ENCODE data around the gene SYCE3. TPM values are rescaled to one million over a fixed set of nuclear protein-coding genes. Genes with fewer than 3 reads are reported as not detected.
"Not testable (repeated sequence)": the region's sequence is repeated elsewhere in the genome, so short reads cannot be mapped to it uniquely, and the experiment has no call there.

SYCE3 gene
- total RNA-seq, 1 donor from 2014 or later = not detected

DNA sequence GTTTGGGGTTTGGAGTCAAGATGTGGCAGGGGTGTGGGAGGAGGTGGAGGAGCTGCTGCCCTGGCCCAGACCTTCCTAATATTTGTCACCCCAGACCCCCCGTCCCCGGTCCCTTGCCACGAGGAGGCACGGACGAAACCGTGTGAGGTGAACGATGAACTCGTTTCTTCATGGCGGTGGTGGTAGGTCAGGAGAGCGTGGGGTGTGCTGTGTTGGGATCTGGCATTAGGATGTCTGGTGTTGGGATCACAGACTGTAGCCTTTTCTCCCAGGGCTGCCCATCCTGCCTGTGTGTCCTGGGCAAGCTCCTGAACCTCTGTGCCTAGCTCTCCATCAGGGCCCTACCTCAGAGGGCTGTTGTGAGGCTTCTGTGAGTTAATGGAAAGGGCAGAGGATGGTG is 46.3 kb upstream of the SYCE3 start:
- H3K27me3 ChIP-seq = peaks cover 32% of the 10 kb centered on the region
- no peak overlapping the region for H2AFZ ChIP-seq (replicated peaks)

GRCh38 chr22:50608058-50608840 is 45.5 kb upstream of the SYCE3 start:
- not testable (repeated sequence) for H3K4me2 ChIP-seq; H3K36me3 ChIP-seq; H3K27ac ChIP-seq; H3K4me1 ChIP-seq; H3K4me3 Mint-ChIP-seq; H3K27me3 Mint-ChIP-seq (ENCODE audit: insufficient read depth, low read depth); H3K9ac ChIP-seq; H3K4me1 Mint-ChIP-seq; DNase-seq (ENCODE audit: low spot score); H3K27ac Mint-ChIP-seq; H3K4me3 ChIP-seq; H3K9me3 Mint-ChIP-seq; H3K79me2 ChIP-seq (ENCODE audit: low read depth); H4K20me1 ChIP-seq (ENCODE audit: low read depth); H3F3A ChIP-seq (ENCODE audit: low read depth); H3K9me3 ChIP-seq (ENCODE audit: low read depth); H3K36me3 Mint-ChIP-seq; H2AFZ ChIP-seq (replicated peaks)
- peaks cover 32% of the 10 kb centered on the region for H3K27me3 ChIP-seq

More for the DNA sequence above, 46.3 kb upstream of the SYCE3 start:
- no peaks in the 10 kb centered on the region for H3K79me2 ChIP-seq (ENCODE audit: low read depth)
- no peak overlapping the region for H3K9ac ChIP-seq
- H3K4me3 ChIP-seq = no peak overlapping the region
- no peaks in the 10 kb centered on the region for H3K9me3 ChIP-seq (ENCODE audit: low read depth)
- DNase-seq (ENCODE audit: low spot score) = no peak
- H4K20me1 ChIP-seq (ENCODE audit: low read depth) = no peaks in the 10 kb centered on the region
- no peaks in the 10 kb centered on the region for H3K9me3 Mint-ChIP-seq
- peaks cover 1% of the 10 kb centered on the region for H3K36me3 Mint-ChIP-seq
- H3K27me3 Mint-ChIP-seq (ENCODE audit: insufficient read depth, low read depth) = peaks cover 2% of the 10 kb centered on the region
- no peak overlapping the region for H3K4me3 Mint-ChIP-seq
- peaks cover 3% of the 10 kb centered on the region for H3K4me1 Mint-ChIP-seq
- H3K4me2 ChIP-seq = no peak overlapping the region
- no peaks in the 10 kb centered on the region for H3K4me1 ChIP-seq
- H3F3A ChIP-seq (ENCODE audit: low read depth) = peaks cover 8% of the 10 kb centered on the region
- H3K27ac ChIP-seq = no peak overlapping the region
- TF ChIP-seq EZH2 (IDR thresholded peaks at IDR 0.05) (no peak), CTCF (IDR thresholded peaks at IDR 0.05) (no peak), EZH2phosphoT487 (IDR thresholded peaks at IDR 0.05) (no peak)
- H3K27ac Mint-ChIP-seq = no peak overlapping the region
- H3K36me3 ChIP-seq = no peaks in the 10 kb centered on the region

- no peaks in the 10 kb centered on the region for H3K79me2 ChIP-seq (ENCODE audit: low read depth)
- no peaks in the 10 kb centered on the region for H3K36me3 ChIP-seq
- no peaks in the 10 kb centered on the region for H3K9me3 ChIP-seq (ENCODE audit: low read depth)
- H3K27me3 ChIP-seq = peaks cover 34% of the 10 kb centered on the region
- no peak for DNase-seq (ENCODE audit: low spot score)
- peaks cover 1% of the 10 kb centered on the region for H3K36me3 Mint-ChIP-seq
- TF ChIP-seq CTCF (IDR thresholded peaks at IDR 0.05) (no peak), EZH2phosphoT487 (IDR thresholded peaks at IDR 0.05) (no peak), EZH2 (IDR thresholded peaks at IDR 0.05) (no peak)
- peaks cover 2% of the 10 kb centered on the region for H3K27me3 Mint-ChIP-seq (ENCODE audit: insufficient read depth, low read depth)
- H3K9ac ChIP-seq = no peak overlapping the region
- H3K4me2 ChIP-seq = no peak overlapping the region
- H3K4me3 Mint-ChIP-seq = no peak overlapping the region
- H3F3A ChIP-seq (ENCODE audit: low read depth) = no peaks in the 10 kb centered on the region
- H3K9me3 Mint-ChIP-seq = no peaks in the 10 kb centered on the region
- peaks cover 7% of the 10 kb centered on the region for H3K4me1 Mint-ChIP-seq
- H4K20me1 ChIP-seq (ENCODE audit: low read depth) = no peaks in the 10 kb centered on the region
- H3K27ac Mint-ChIP-seq = no peak overlapping the region
- H2AFZ ChIP-seq (replicated peaks) = no peak overlapping the region
- H3K27ac ChIP-seq = no peak overlapping the region
- H3K4me1 ChIP-seq = no peaks in the 10 kb centered on the region
- H3K4me3 ChIP-seq = no peak overlapping the region
Observed at GRCh38 chr22:50607659-50608020, 44.9 kb upstream of the SYCE3 start.

- DNase-seq (ENCODE audit: low spot score) = no peak
- no peak overlapping the region for H3K4me3 ChIP-seq
- H3F3A ChIP-seq (ENCODE audit: low read depth) = no peaks in the 10 kb centered on the region
- H3K4me3 Mint-ChIP-seq = no peak overlapping the region
- no peaks in the 10 kb centered on the region for H3K4me1 ChIP-seq
- no peak overlapping the region for H3K4me2 ChIP-seq
- H3K27me3 Mint-ChIP-seq (ENCODE audit: insufficient read depth, low read depth) = peaks cover 2% of the 10 kb centered on the region
- no peaks in the 10 kb centered on the region for H3K9me3 Mint-ChIP-seq
- peaks cover 1% of the 10 kb centered on the region for H3K36me3 Mint-ChIP-seq
- H4K20me1 ChIP-seq (ENCODE audit: low read depth) = peaks cover 1% of the 10 kb centered on the region
- no peaks in the 10 kb centered on the region for H3K9me3 ChIP-seq (ENCODE audit: low read depth)
- H3K79me2 ChIP-seq (ENCODE audit: low read depth) = no peaks in the 10 kb centered on the region
- H3K9ac ChIP-seq = no peak overlapping the region
- H3K27ac ChIP-seq = no peak overlapping the region
- H3K36me3 ChIP-seq = no peaks in the 10 kb centered on the region
- H3K27ac Mint-ChIP-seq = no peak overlapping the region
- H3K4me1 Mint-ChIP-seq = peaks cover 7% of the 10 kb centered on the region
- no peak overlapping the region for H2AFZ ChIP-seq (replicated peaks)
- TF ChIP-seq CTCF (IDR thresholded peaks at IDR 0.05) (no peak), EZH2 (IDR thresholded peaks at IDR 0.05) (no peak), EZH2phosphoT487 (IDR thresholded peaks at IDR 0.05) (no peak)
- peaks cover 39% of the 10 kb centered on the region for H3K27me3 ChIP-seq
Observed at GRCh38 chr22:50606946-50607658, 44.4 kb upstream of the SYCE3 start.
